Measurements from ENCODE around the gene TNP2. TPM values are rescaled to one million over a fixed set of nuclear protein-coding genes. Genes with fewer than 3 reads are reported as not detected.

Gene TNP2
- total and polyA plus RNA-seq, 8 donors: not detected

- WGBS, 5 donors: 91 to 95% (median 93%) methylated on average over 54 to 63 of the region's 63 CpGs
- Histone ChIP-seq H3K9me3 (no peaks in the 10 kb centered on the region), H3K27ac (no peak overlapping the region), H3K4me3 (no peak overlapping the region), H3K36me3 (peaks cover 0 to 18% (median 0%) of the 10 kb centered on the region in 4 donors), H3K4me1 (peaks cover 7 to 20% (median 16%) of the 10 kb centered on the region in 4 donors), H3K27me3 (no peaks in the 10 kb centered on the region)
- intact Hi-C loops (cut with DNase I; ENCODE audit: low total_unique reads): loop anchor here (10.0 kb wide), 1 partner anchor 125 kb away; no protein-coding TSS in a partner anchor
- TF ChIP-seq EP300 (IDR thresholded peaks at IDR 0.05) (no peak), CTCF (IDR thresholded peaks at IDR 0.05) (no peak), POLR2A (IDR thresholded peaks at IDR 0.05) (no peak), POLR2AphosphoS5 (IDR thresholded peaks at IDR 0.05) (no peak)
- DNase-seq: no peak
Observed at GRCh38 chr16:11249233-11250061, 19.7 kb downstream of the TNP2 start.

GRCh38 chr16:11248133-11248532 lies 21.0 kb downstream of the TNP2 start:
- Histone ChIP-seq H3K36me3 (peaks cover 0 to 12% (median 0%) of the 10 kb centered on the region in 4 donors), H3K27ac (no peak overlapping the region), H3K27me3 (no peaks in the 10 kb centered on the region), H3K4me3 (no peak overlapping the region), H3K4me1 (peaks cover under 1 to 7% (median 3%) of the 10 kb centered on the region in 4 donors), H3K9me3 (no peaks in the 10 kb centered on the region)
- TF ChIP-seq POLR2AphosphoS5 (IDR thresholded peaks at IDR 0.05) (no peak), POLR2A (IDR thresholded peaks at IDR 0.05) (no peak), EP300 (IDR thresholded peaks at IDR 0.05) (no peak), CTCF (IDR thresholded peaks at IDR 0.05) (no peak)
- DNase-seq: no peak
- 86 to 98% (median 91%) methylated on average over 8 of the region's 8 CpGs for WGBS, 5 donors
- intact Hi-C loops (cut with DNase I; ENCODE audit: low total_unique reads): no loop called here

- no peak overlapping the region for H3K4me3 ChIP-seq
- no peaks in the 10 kb centered on the region for H3K9me3 ChIP-seq
- no peaks in the 10 kb centered on the region for H3K27me3 ChIP-seq
- no peaks in the 10 kb centered on the region for H3K36me3 ChIP-seq
- no peak for TF ChIP-seq POLR2A (IDR thresholded peaks at IDR 0.05)
- no peak for TF ChIP-seq EP300 (IDR thresholded peaks at IDR 0.05)
- TF ChIP-seq CTCF (IDR thresholded peaks at IDR 0.05): no peak
- TF ChIP-seq POLR2AphosphoS5 (IDR thresholded peaks at IDR 0.05): no peak
- no peak overlapping the region for H3K27ac ChIP-seq
- intact Hi-C loops (cut with DNase I; ENCODE audit: low total_unique reads): no loop called here
- peaks cover 0 to 1% (median under 1%) of the 10 kb centered on the region in 4 donors for H3K4me1 ChIP-seq
- DNase-seq: no peak
Observed at GRCh38 chr16:11245988-11246387, 23.1 kb downstream of the TNP2 start.

- TF ChIP-seq CTCF (IDR thresholded peaks at IDR 0.05): no peak
- TF ChIP-seq EP300 (IDR thresholded peaks at IDR 0.05): no peak
- no peak for TF ChIP-seq POLR2A (IDR thresholded peaks at IDR 0.05)
- TF ChIP-seq POLR2AphosphoS5 (IDR thresholded peaks at IDR 0.05): no peak
- Histone ChIP-seq H3K36me3 (no peaks in the 10 kb centered on the region), H3K4me1 (peaks cover 0 to 8% (median 8%) of the 10 kb centered on the region in 4 donors), H3K27ac (no peak overlapping the region), H3K9me3 (no peaks in the 10 kb centered on the region), H3K27me3 (no peaks in the 10 kb centered on the region), H3K4me3 (no peak overlapping the region)
- no peak for DNase-seq
- intact Hi-C loops (cut with DNase I; ENCODE audit: low total_unique reads): no loop called here
- 76 to 87% (median 79%) methylated on average over 5 of the region's 5 CpGs for WGBS, 5 donors
Observed at GRCh38 chr16:11245222-11245737, 23.8 kb downstream of the TNP2 start.
